GM23338 (cell line): ENCODE results near the gene CXorf66. TPM values are rescaled to one million over a fixed set of nuclear protein-coding genes. Genes with fewer than 3 reads are reported as not detected.

Experiments
- ATAC-seq: fragments of 200-7000 bp; cut with Tn5 transposase; 3 replicates; pipeline ENCODE4 v1.9.1; 2020
- DNase-seq: peaks from one replicate; pipeline ENCODE4 v3.0.0-alpha.2; 2015; ENCODE audit warnings: low spot score
- H2AFZ ChIP-seq: fragments of 200-600 bp; sonication (generic); 2 replicates; pipeline ENCODE4 v1.8.0; 2016; ENCODE audit warnings: antibody characterized with exemption, mild to moderate bottlenecking, moderate library complexity
- H3F3A ChIP-seq: fragments of 200-600 bp; sonication (generic); replicated peaks from 2 replicates; pipeline ENCODE4 v1.8.0; 2017; ENCODE audit warnings: antibody characterized with exemption, mixed run types, low read depth
- H3K27ac ChIP-seq: fragments of 200-600 bp; sonication (generic); 2 replicates; pipeline ENCODE4 v1.6.1; 2016; ENCODE audit warnings: low read depth
- H3K27me3 ChIP-seq: fragments of 200-600 bp; sonication (generic); 2 replicates; pipeline ENCODE4 v1.8.0; 2016; ENCODE audit warnings: mild to moderate bottlenecking, mixed run types, moderate library complexity; ENCODE audit not compliant: insufficient read depth
- H3K36me3 ChIP-seq: fragments of 200-600 bp; sonication (generic); 2 replicates; pipeline ENCODE4 v1.8.0; 2016; ENCODE audit warnings: mild to moderate bottlenecking; ENCODE audit not compliant: insufficient read depth
- H3K4me1 ChIP-seq: fragments of 200-600 bp; sonication (generic); 2 replicates; pipeline ENCODE4 v1.8.0; 2016; ENCODE audit warnings: mild to moderate bottlenecking, moderate library complexity; ENCODE audit not compliant: insufficient read depth
- H3K4me2 ChIP-seq: fragments of 200-600 bp; sonication (generic); 2 replicates; pipeline ENCODE4 v1.7.1; 2017; ENCODE audit warnings: mixed run types
- H3K4me3 ChIP-seq: fragments of 200-600 bp; sonication (generic); 2 replicates; pipeline ENCODE4 v1.6.1; 2016; ENCODE audit warnings: mixed run types
- H3K79me2 ChIP-seq: fragments of 200-600 bp; sonication (generic); replicated peaks from 2 replicates; pipeline ENCODE4 v1.8.0; 2017; ENCODE audit warnings: mild to moderate bottlenecking; ENCODE audit not compliant: insufficient read depth
- H3K9me2 ChIP-seq: fragments of 200-600 bp; sonication (generic); 2 replicates; pipeline ENCODE4 v1.8.0; 2017; ENCODE audit not compliant: insufficient read depth
- H4K20me1 ChIP-seq: fragments of 200-600 bp; sonication (generic); replicated peaks from 2 replicates; pipeline ENCODE4 v1.8.0; 2017; ENCODE audit warnings: mild to moderate bottlenecking; ENCODE audit not compliant: insufficient read depth
- H3K27ac Mint-ChIP-seq: 2 replicates; pipeline ENCODE4 v1.8.0; 2020; ENCODE audit warnings: inconsistent platforms, mild to moderate bottlenecking, moderate library complexity, mixed read lengths
- H3K27me3 Mint-ChIP-seq: 3 replicates; pipeline ENCODE4 v1.8.0; 2022; ENCODE audit warnings: low read depth, mild to moderate bottlenecking, moderate library complexity, mixed read lengths, inconsistent platforms; ENCODE audit not compliant: insufficient read depth, poor library complexity
- H3K36me3 Mint-ChIP-seq: 3 replicates; pipeline ENCODE4 v1.8.0; 2021; ENCODE audit warnings: low read depth, mild to moderate bottlenecking, inconsistent platforms, moderate library complexity, mixed read lengths
- H3K4me1 Mint-ChIP-seq: 3 replicates; pipeline ENCODE4 v1.8.0; 2020; ENCODE audit warnings: mild to moderate bottlenecking, inconsistent platforms, mixed read lengths
- H3K4me3 Mint-ChIP-seq: 3 replicates; pipeline ENCODE4 v1.8.0; 2021; ENCODE audit warnings: moderate library complexity, mild to moderate bottlenecking, inconsistent platforms, mixed read lengths
- H3K9me3 Mint-ChIP-seq: 3 replicates; pipeline ENCODE4 v1.8.0; 2020; ENCODE audit warnings: moderate library complexity, mild to moderate bottlenecking, inconsistent platforms, mixed read lengths
- CREB1 ChIP-seq: fragments of 250-450 bp; sonication (Bioruptor Pico); IDR thresholded peaks from 2 replicates; pipeline ENCODE4 v1.5.0; 2020; ENCODE audit warnings: low read depth, mild to moderate bottlenecking, moderate library complexity
- ETS1 ChIP-seq: IDR thresholded peaks from 2 replicates; pipeline ENCODE4 v1.6.1; 2016; ENCODE audit warnings: antibody characterized with exemption
- EZH2phosphoT487 ChIP-seq: fragments of 200-600 bp; sonication (generic); IDR thresholded peaks from one replicate; pipeline ENCODE4 v1.8.1; 2018; ENCODE audit warnings: antibody characterized with exemption; ENCODE audit not compliant: unreplicated experiment
- JUNB ChIP-seq: IDR thresholded peaks from one replicate; pipeline ENCODE4 v1.6.1; 2016; ENCODE audit warnings: antibody characterized with exemption; ENCODE audit not compliant: unreplicated experiment
- NANOG ChIP-seq: IDR thresholded peaks from 2 replicates; pipeline ENCODE4 v1.6.1; 2016; ENCODE audit warnings: antibody characterized with exemption, borderline replicate concordance
- POLR2AphosphoS5 ChIP-seq: IDR thresholded peaks from 2 replicates; pipeline ENCODE4 v1.6.1; 2016; ENCODE audit warnings: antibody characterized with exemption, low read depth
- REST ChIP-seq: IDR thresholded peaks from one replicate; pipeline ENCODE4 v1.6.1; 2018; ENCODE audit warnings: antibody characterized with exemption; ENCODE audit not compliant: unreplicated experiment
- STAT1 ChIP-seq: IDR thresholded peaks from one replicate; pipeline ENCODE4 v1.6.1; 2016; ENCODE audit warnings: antibody characterized with exemption; ENCODE audit not compliant: unreplicated experiment
- ZNF114 ChIP-seq: fragments of 250-450 bp; sonication (Bioruptor Pico); IDR thresholded peaks from 2 replicates; pipeline ENCODE4 v1.5.0; 2020; ENCODE audit warnings: mild to moderate bottlenecking, moderate library complexity
- ZNF331 ChIP-seq: fragments of 250-450 bp; sonication (Bioruptor Pico); IDR thresholded peaks from 2 replicates; pipeline ENCODE4 v1.5.0; 2020; ENCODE audit warnings: low read depth, mild to moderate bottlenecking, moderate library complexity
- ZNF462 ChIP-seq: fragments of 250-450 bp; sonication (Bioruptor Pico); IDR thresholded peaks from 2 replicates; pipeline ENCODE4 v1.5.0; 2020; ENCODE audit warnings: mild to moderate bottlenecking, moderate library complexity
- polyA plus RNA-seq: library from polyadenylated mRNA; unstranded; fragments of >200 nt; fragmentation: Nextera tagmentation; extraction: Ambion mirVana; gene quantifications from 2 replicates; pipeline ENCODE4 v1.2.1, GENCODE V29; 2016
- total RNA-seq: library from RNA; depleted of rRNA; stranded (reverse); fragments of >200 nt; shearing (Covaris generic); gene quantifications from 2 replicates; pipeline ENCODE4 v1.2.3, GENCODE V29; 2014

The CXorf66 gene
- total and polyA plus RNA-seq, 2 experiments from 2014 or later, result not detected

DNA sequence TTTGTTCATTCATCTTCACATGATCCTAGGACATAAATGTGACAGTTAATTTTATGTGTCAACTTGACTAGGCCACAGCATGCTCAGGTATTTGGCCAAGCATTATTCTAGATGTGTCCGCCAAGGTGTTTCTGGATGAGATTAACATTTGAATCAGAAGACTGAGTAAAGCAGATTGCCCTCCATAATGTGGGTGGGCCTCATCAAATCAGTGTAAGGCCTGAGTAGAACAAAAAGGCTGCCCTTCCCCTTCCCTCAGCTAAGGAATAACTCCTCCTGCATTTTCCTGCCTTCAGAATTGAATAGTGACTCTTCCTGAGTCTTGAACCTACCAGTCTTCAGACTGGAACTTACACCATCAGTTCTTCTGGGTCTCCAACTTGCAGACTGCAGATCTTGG is 50.9 kb downstream of the CXorf66 start:
- Mint-ChIP-seq H3K4me3 (no peak overlapping the region), H3K36me3 (no peaks in the 10 kb centered on the region; the same call in 2 of the 3 replicates), H3K27me3 (peaks cover 3% of the 10 kb centered on the region), H3K4me1 (peaks cover 36% of the 10 kb centered on the region), H3K27ac (no peak overlapping the region), H3K9me3 (no peaks in the 10 kb centered on the region)
- no peak for DNase-seq
- H3K27ac ChIP-seq, result no peak overlapping the region
- no peaks in the 10 kb centered on the region for H3F3A ChIP-seq
- H3K27me3 ChIP-seq, result no peaks in the 10 kb centered on the region
- H2AFZ ChIP-seq, result no peak overlapping the region
- H3K4me3 ChIP-seq, result no peak overlapping the region
- TF ChIP-seq REST (no peak), ZNF462 (CRISPR knock-in tag) (no peak), CREB1 (no peak), ZNF114 (CRISPR knock-in tag) (no peak), EZH2phosphoT487 (no peak), JUNB (no peak), POLR2AphosphoS5 (no peak), ETS1 (no peak), ZNF331 (CRISPR knock-in tag) (no peak), STAT1 (no peak), NANOG (no peak)
- H3K9me2 ChIP-seq, result no peaks in the 10 kb centered on the region
- H3K4me2 ChIP-seq, result no peak overlapping the region
- peaks cover 81% of the 10 kb centered on the region for H3K79me2 ChIP-seq
- ATAC-seq, result no peak
- H4K20me1 ChIP-seq, result peaks cover 5% of the 10 kb centered on the region; the same call in 1 of the 2 replicates
- peaks cover 24% of the 10 kb centered on the region for H3K4me1 ChIP-seq
- H3K36me3 ChIP-seq, result no peaks in the 10 kb centered on the region
